ENCODE data around the gene OSTF1.

The OSTF1 gene

GRCh38 chr9:75169623-75170022 lies 81.3 kb downstream of the OSTF1 start:
- DNase-seq = no peak

- DNase-seq = no peak
Measured at GRCh38 chr9:75170898-75171360, 82.6 kb downstream of the OSTF1 start.

- no peak for DNase-seq
Measured at GRCh38 chr9:75175395-75175794, 87.1 kb downstream of the OSTF1 start.

GRCh38 chr9:75176037-75176436 lies 87.7 kb downstream of the OSTF1 start:
- no peak for DNase-seq

GRCh38 chr9:75181750-75182149 lies 93.4 kb downstream of the OSTF1 start:
- DNase-seq = no peak

GRCh38 chr9:75183306-75183705 lies 95.0 kb downstream of the OSTF1 start:
- no peak for DNase-seq

- DNase-seq = no peak
Measured at GRCh38 chr9:75184471-75184870, 96.2 kb downstream of the OSTF1 start.

GRCh38 chr9:75185585-75186170 lies 97.4 kb downstream of the OSTF1 start:
- peak; percentile 9 to 33 for DNase-seq

- DNase-seq = no peak
Measured at GRCh38 chr9:75186767-75187380, 98.6 kb downstream of the OSTF1 start.

GRCh38 chr9:75188756-75189155 lies 100.4 kb downstream of the OSTF1 start:
- DNase-seq = no peak

GRCh38 chr9:75190762-75191161 lies 102.4 kb downstream of the OSTF1 start:
- no peak for DNase-seq

Data from SHP77 (cell line).